Liver (tissue), 9 donors: Measurements from ENCODE around the gene C3orf70. TPM values are rescaled to one million over a fixed set of nuclear protein-coding genes. Genes with fewer than 3 reads are reported as not detected.

Experiments
- DNase-seq: peaks from one replicate; pipeline ENCODE4 v3.0.0-alpha.2; 2017; ENCODE audit warnings: low spot score
- H3K27ac ChIP-seq, 2 donors: one replicate each; pipeline ENCODE4 v1.7.0; 2013; ENCODE audit warnings: inconsistent platforms in 2 of 2, low read length in 2 of 2, control low read depth in 1 of 2, low read depth in 1 of 2, mild to moderate bottlenecking in 1 of 2
- H3K27me3 ChIP-seq, 4 donors: one replicate each; pipeline versions ENCODE4 v1.6.1 to v1.7.0; 2013; ENCODE audit warnings: low read length in 3 of 4, inconsistent platforms in 1 of 4, mild to moderate bottlenecking in 1 of 4, moderate library complexity in 1 of 4; ENCODE audit not compliant: control insufficient read depth in 4 of 4, insufficient read depth in 4 of 4
- H3K36me3 ChIP-seq, 4 donors: one replicate each; pipeline versions ENCODE4 v1.6.1 to v1.7.0; 2013; ENCODE audit warnings: low read length in 3 of 4, mild to moderate bottlenecking in 3 of 4, low read depth in 1 of 4, moderate library complexity in 1 of 4; ENCODE audit not compliant: control insufficient read depth in 4 of 4, insufficient read depth in 3 of 4
- H3K4me1 ChIP-seq, 4 donors: one replicate each; pipeline versions ENCODE4 v1.6.1 to v1.7.0; 2013; ENCODE audit warnings: low read length in 3 of 4, mild to moderate bottlenecking in 3 of 4, moderate library complexity in 1 of 4; ENCODE audit not compliant: control insufficient read depth in 4 of 4, insufficient read depth in 4 of 4
- H3K4me3 ChIP-seq, 3 donors: one replicate each; pipeline versions ENCODE4 v1.6.1 to v1.7.0; 2013; ENCODE audit warnings: low read length in 3 of 3, control low read depth in 1 of 3, low read depth in 1 of 3, mild to moderate bottlenecking in 1 of 3
- H3K9ac ChIP-seq, 2 donors: one replicate each; pipeline ENCODE4 v1.7.0; 2013; ENCODE audit warnings: low read length in 2 of 2, mild to moderate bottlenecking in 2 of 2, moderate library complexity in 2 of 2, control low read depth in 1 of 2, low read depth in 1 of 2
- H3K9me3 ChIP-seq, 4 donors: one replicate each; pipeline versions ENCODE4 v1.6.1 to v1.7.0; 2013; ENCODE audit warnings: low read length in 3 of 4; ENCODE audit not compliant: control insufficient read depth in 4 of 4
- FOXA1 ChIP-seq: IDR thresholded peaks from 2 replicates; pipeline ENCODE4 v1.6.1; 2016; ENCODE audit warnings: antibody characterized with exemption
- FOXA2 ChIP-seq: IDR thresholded peaks from 2 replicates; pipeline ENCODE4 v1.6.1; 2016; ENCODE audit warnings: antibody characterized with exemption
- GABPA ChIP-seq, 2 donors: IDR thresholded peaks in 1 of 2; conservative IDR thresholded peaks in 1 of 2; 2 replicates each; pipeline ENCODE4 v1.6.1; 2016; ENCODE audit warnings: antibody characterized with exemption in 2 of 2, mild to moderate bottlenecking in 1 of 2, moderate library complexity in 1 of 2
- HNF4A ChIP-seq, 2 donors: conservative IDR thresholded peaks; 2 replicates each; pipeline ENCODE4 v1.6.1; 2016; ENCODE audit warnings: antibody characterized with exemption in 2 of 2, mild to moderate bottlenecking in 2 of 2
- HNF4G ChIP-seq: IDR thresholded peaks from 2 replicates; pipeline ENCODE4 v1.6.1; 2016; ENCODE audit warnings: antibody characterized with exemption
- JUND ChIP-seq, 2 donors: IDR thresholded peaks; 2 replicates each; pipeline ENCODE4 v1.6.1; 2016; ENCODE audit warnings: antibody characterized with exemption in 2 of 2
- MAX ChIP-seq: IDR thresholded peaks from 2 replicates; pipeline ENCODE4 v1.6.1; 2016; ENCODE audit warnings: antibody characterized with exemption
- NR2F2 ChIP-seq: IDR thresholded peaks from 2 replicates; pipeline ENCODE4 v1.6.1; 2016; ENCODE audit warnings: antibody characterized with exemption
- RAD21 ChIP-seq, 2 donors: IDR thresholded peaks; 2 replicates each; pipeline ENCODE4 v1.6.1; 2016; ENCODE audit warnings: antibody characterized with exemption in 2 of 2, mild to moderate bottlenecking in 2 of 2
- RXRA ChIP-seq, 2 donors: IDR thresholded peaks; 2 replicates each; pipeline ENCODE4 v1.6.1; 2017 to 2018; ENCODE audit warnings: antibody characterized with exemption in 2 of 2, mild to moderate bottlenecking in 1 of 2
- TAF1 ChIP-seq: conservative IDR thresholded peaks from 2 replicates; pipeline ENCODE4 v1.6.1; 2016; ENCODE audit warnings: antibody characterized with exemption, mild to moderate bottlenecking
- YY1 ChIP-seq: IDR thresholded peaks from 2 replicates; pipeline ENCODE4 v1.6.1; 2016; ENCODE audit warnings: antibody characterized with exemption, mild to moderate bottlenecking
- ZBTB33 ChIP-seq: IDR thresholded peaks from 2 replicates; pipeline ENCODE4 v1.6.1; 2016; ENCODE audit warnings: antibody characterized with exemption
- whole genome bisulfite sequencing: extraction: QIAGEN DNeasy Blood & Tissue Kit; methylation state at CpG from one replicate; pipeline ENCODE4 v1.1.7; 2013; 5-methylcytosine and 5-hydroxymethylcytosine counted together
- polyA plus RNA-seq, 2 donors: library from polyadenylated mRNA; stranded (reverse) in 1 of 2; unstranded in 1 of 2; fragments of 200-250 nt in 1 of 2; fragments of >200 nt in 1 of 2; fragmentation: Nextera tagmentation in 1 of 2; extraction: Ambion mirVana in 1 of 2; gene quantifications; one replicate each; pipeline versions ENCODE4 v1.2.1 to v1.2.3, GENCODE V29; 2013 to 2015
- total RNA-seq, 2 donors: library from RNA; depleted of rRNA; stranded (reverse); fragments of >200 nt; gene quantifications; one replicate each; pipeline ENCODE4 v1.2.3, GENCODE V29; 2014
- TF ChIP-seq, protein P1 (sequence below): fragments of 150-350 bp; IDR thresholded peaks from 2 replicates; pipeline ENCODE4 v1.5.1; 2017; ENCODE audit warnings: improper control_type of control experiment, low read depth, low read length; ENCODE audit not compliant: missing input control
- TF ChIP-seq, protein P2 (sequence below): IDR thresholded peaks from 2 replicates; pipeline ENCODE4 v1.6.1; 2016; ENCODE audit warnings: antibody characterized with exemption
- donor health status: healthy.
- donor health status: healthy.
- donor health status: healthy.
- donor health status: healthy.
- donor health status: healthy.

Gene C3orf70
- total and polyA plus RNA-seq, 4 donors: 0.15 to 0.79 (median 0.41) TPM

- H3K9ac ChIP-seq: no peak overlapping the region
- H3K36me3 ChIP-seq: no peaks in the 10 kb centered on the region
- WGBS: 79% methylated on average over 7 of the region's 7 CpGs
- DNase-seq: no peak
- TF ChIP-seq HNF4G (no peak), ZBTB33 (no peak), GABPA (IDR thresholded peaks at IDR 0.05 in 1 of 2, conservative IDR thresholded peaks at IDR 0.05 in 1 of 2) (no peak)
- TF ChIP-seq, protein P1, sequence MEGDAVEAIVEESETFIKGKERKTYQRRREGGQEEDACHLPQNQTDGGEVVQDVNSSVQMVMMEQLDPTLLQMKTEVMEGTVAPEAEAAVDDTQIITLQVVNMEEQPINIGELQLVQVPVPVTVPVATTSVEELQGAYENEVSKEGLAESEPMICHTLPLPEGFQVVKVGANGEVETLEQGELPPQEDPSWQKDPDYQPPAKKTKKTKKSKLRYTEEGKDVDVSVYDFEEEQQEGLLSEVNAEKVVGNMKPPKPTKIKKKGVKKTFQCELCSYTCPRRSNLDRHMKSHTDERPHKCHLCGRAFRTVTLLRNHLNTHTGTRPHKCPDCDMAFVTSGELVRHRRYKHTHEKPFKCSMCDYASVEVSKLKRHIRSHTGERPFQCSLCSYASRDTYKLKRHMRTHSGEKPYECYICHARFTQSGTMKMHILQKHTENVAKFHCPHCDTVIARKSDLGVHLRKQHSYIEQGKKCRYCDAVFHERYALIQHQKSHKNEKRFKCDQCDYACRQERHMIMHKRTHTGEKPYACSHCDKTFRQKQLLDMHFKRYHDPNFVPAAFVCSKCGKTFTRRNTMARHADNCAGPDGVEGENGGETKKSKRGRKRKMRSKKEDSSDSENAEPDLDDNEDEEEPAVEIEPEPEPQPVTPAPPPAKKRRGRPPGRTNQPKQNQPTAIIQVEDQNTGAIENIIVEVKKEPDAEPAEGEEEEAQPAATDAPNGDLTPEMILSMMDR: no peak
- no peak overlapping the region for H3K27ac ChIP-seq
- H3K27me3 ChIP-seq: no peaks in the 10 kb centered on the region
- H3K9me3 ChIP-seq: peaks cover 0 to 12% (median 3%) of the 10 kb centered on the region in 4 donors
- H3K4me1 ChIP-seq: no peaks in the 10 kb centered on the region
- H3K4me3 ChIP-seq: no peak overlapping the region
Observed at GRCh38 chr3:185103359-185104127, 49.3 kb downstream of the C3orf70 start.

- no peak overlapping the region for H3K27ac ChIP-seq
- no peak overlapping the region for H3K9ac ChIP-seq
- no peaks in the 10 kb centered on the region for H3K4me1 ChIP-seq
- H3K4me3 ChIP-seq: no peak overlapping the region
- no peak for DNase-seq
- H3K36me3 ChIP-seq: no peaks in the 10 kb centered on the region
- TF ChIP-seq ZBTB33 (no peak), FOXA2 (no peak), MAX (no peak), GABPA (IDR thresholded peaks at IDR 0.05 in 1 of 2, conservative IDR thresholded peaks at IDR 0.05 in 1 of 2) (no peak)
- no peaks in the 10 kb centered on the region for H3K27me3 ChIP-seq
- 86% methylated on average over 4 of the region's 4 CpGs for WGBS
- no peaks in the 10 kb centered on the region for H3K9me3 ChIP-seq
Observed at GRCh38 chr3:185094697-185095096, 58.2 kb downstream of the C3orf70 start.

DNA sequence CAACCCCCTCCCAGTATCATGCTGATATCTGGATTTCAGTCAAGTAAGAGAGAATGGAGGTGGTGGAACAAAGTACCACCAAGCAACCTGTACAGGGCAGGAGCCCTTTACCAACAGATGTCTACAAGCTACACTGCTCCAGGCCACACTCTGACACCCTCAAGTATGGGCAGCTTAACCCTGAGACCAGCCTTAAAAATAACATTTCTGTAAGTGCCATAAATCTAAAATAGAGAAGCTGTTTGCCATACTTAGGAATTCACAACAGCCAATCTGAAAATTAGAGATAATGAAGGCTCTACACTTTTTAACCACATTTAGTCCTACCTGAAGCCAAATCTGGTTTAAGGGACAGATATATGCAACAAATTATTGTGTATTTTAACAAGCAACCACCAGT, 59.7 kb downstream of the C3orf70 start:
- no peaks in the 10 kb centered on the region for H3K4me1 ChIP-seq
- DNase-seq: no peak
- H3K27me3 ChIP-seq: no peaks in the 10 kb centered on the region
- H3K9me3 ChIP-seq: no peaks in the 10 kb centered on the region
- no peak overlapping the region for H3K4me3 ChIP-seq
- H3K36me3 ChIP-seq: no peaks in the 10 kb centered on the region
- no peak overlapping the region for H3K9ac ChIP-seq
- H3K27ac ChIP-seq: no peak overlapping the region
- TF ChIP-seq, protein P2, sequence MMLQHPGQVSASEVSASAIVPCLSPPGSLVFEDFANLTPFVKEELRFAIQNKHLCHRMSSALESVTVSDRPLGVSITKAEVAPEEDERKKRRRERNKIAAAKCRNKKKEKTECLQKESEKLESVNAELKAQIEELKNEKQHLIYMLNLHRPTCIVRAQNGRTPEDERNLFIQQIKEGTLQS: no peak
- TF ChIP-seq FOXA1 (no peak), ZBTB33 (no peak), RAD21 (IDR thresholded peaks at IDR 0.05) (no peak), JUND (IDR thresholded peaks at IDR 0.05) (no peak), NR2F2 (no peak), HNF4G (no peak), YY1 (no peak), FOXA2 (no peak), RXRA (IDR thresholded peaks at IDR 0.05) (no peak), GABPA (IDR thresholded peaks at IDR 0.05 in 1 of 2, conservative IDR thresholded peaks at IDR 0.05 in 1 of 2) (no peak), HNF4A (conservative IDR thresholded peaks at IDR 0.05) (no peak), MAX (no peak), TAF1 (no peak)
